ENCODE data around the gene SCAMP4. TPM values are rescaled to one million over a fixed set of nuclear protein-coding genes. Genes with fewer than 3 reads are reported as not detected.
"Not testable (repeated sequence)": the region's sequence is repeated elsewhere in the genome, so short reads cannot be mapped to it uniquely, and the experiment has no call there.

The SCAMP4 gene
- polyA plus RNA-seq, 3 donors: 54.6 to 95.7 (median 79.5) TPM

GRCh38 chr19:1876496-1877279 is 28.5 kb upstream of the SCAMP4 start:
- not testable (repeated sequence) for DNase-seq (ENCODE audit: extremely low read depth in 1 of 11, low read depth in 9 of 11, low spot score in 4 of 11)

GRCh38 chr19:1877280-1877660 is 27.9 kb upstream of the SCAMP4 start:
- DNase-seq (ENCODE audit: extremely low read depth in 1 of 11, low read depth in 9 of 11, low spot score in 4 of 11): not testable (repeated sequence)

- DNase-seq (ENCODE audit: extremely low read depth in 1 of 11, low read depth in 9 of 11, low spot score in 4 of 11): not testable (repeated sequence)
These were observed 26.6 kb upstream of the SCAMP4 start for GRCh38 chr19:1878583-1878982.

GRCh38 chr19:1879982-1880381 is 25.2 kb upstream of the SCAMP4 start:
- DNase-seq (ENCODE audit: extremely low read depth in 1 of 11, low read depth in 9 of 11, low spot score in 4 of 11): not testable (repeated sequence)

GRCh38 chr19:1880611-1881392 is 24.4 kb upstream of the SCAMP4 start:
- DNase-seq (ENCODE audit: extremely low read depth in 1 of 11, low read depth in 9 of 11, low spot score in 4 of 11): no peak

- DNase-seq (ENCODE audit: extremely low read depth in 1 of 11, low read depth in 9 of 11, low spot score in 4 of 11): not testable (repeated sequence)
These were observed 23.7 kb upstream of the SCAMP4 start for GRCh38 chr19:1881393-1882088.

GRCh38 chr19:1882089-1882785 is 23.0 kb upstream of the SCAMP4 start:
- DNase-seq (ENCODE audit: extremely low read depth in 1 of 11, low read depth in 9 of 11, low spot score in 4 of 11): no peak

GRCh38 chr19:1882786-1883692 is 22.2 kb upstream of the SCAMP4 start:
- DNase-seq (ENCODE audit: extremely low read depth in 1 of 11, low read depth in 9 of 11, low spot score in 4 of 11): no peak

- no peak for DNase-seq (ENCODE audit: extremely low read depth in 1 of 11, low read depth in 9 of 11, low spot score in 4 of 11)
These were observed 21.4 kb upstream of the SCAMP4 start for GRCh38 chr19:1883784-1884183.

- DNase-seq (ENCODE audit: extremely low read depth in 1 of 11, low read depth in 9 of 11, low spot score in 4 of 11): no peak
These were observed 20.9 kb upstream of the SCAMP4 start for GRCh38 chr19:1884291-1884718.

GRCh38 chr19:1884719-1885334 is 20.4 kb upstream of the SCAMP4 start:
- no peak for DNase-seq (ENCODE audit: extremely low read depth in 1 of 11, low read depth in 9 of 11, low spot score in 4 of 11)

- DNase-seq (ENCODE audit: extremely low read depth in 1 of 11, low read depth in 9 of 11, low spot score in 4 of 11): peak in 10 of 11 donors; percentile 76 to 94 (median 88)
These were observed 19.6 kb upstream of the SCAMP4 start, which contains the start of gene ABHD17A for GRCh38 chr19:1885398-1886119. Gene ABHD17A, minus strand, starts transcription at chr19:1885496. Its CDS starts 3,930 bp downstream, at chr19:1881566.

- not testable (repeated sequence) for DNase-seq (ENCODE audit: extremely low read depth in 1 of 11, low read depth in 9 of 11, low spot score in 4 of 11)
These were observed 18.8 kb upstream of the SCAMP4 start for GRCh38 chr19:1886360-1886759.

- DNase-seq (ENCODE audit: extremely low read depth in 1 of 11, low read depth in 9 of 11, low spot score in 4 of 11): no peak
These were observed 16.8 kb upstream of the SCAMP4 start for GRCh38 chr19:1888385-1888784.

GRCh38 chr19:1889907-1890306 is 15.3 kb upstream of the SCAMP4 start:
- DNase-seq (ENCODE audit: extremely low read depth in 1 of 11, low read depth in 9 of 11, low spot score in 4 of 11): no peak

- no peak for DNase-seq (ENCODE audit: extremely low read depth in 1 of 11, low read depth in 9 of 11, low spot score in 4 of 11)
These were observed 11.4 kb upstream of the SCAMP4 start for GRCh38 chr19:1893791-1894190.

GRCh38 chr19:1896508-1896907 is 8.7 kb upstream of the SCAMP4 start:
- DNase-seq (ENCODE audit: extremely low read depth in 1 of 11, low read depth in 9 of 11, low spot score in 4 of 11): no peak

Data from renal cortex interstitium (tissue), 11 donors.